Measurements from ENCODE around the gene BRAT1. TPM values are rescaled to one million over a fixed set of nuclear protein-coding genes. Genes with fewer than 3 reads are reported as not detected.

BRAT1 gene
- total RNA-seq, result 48.0 TPM

GRCh38 chr7:2555121-2556052 is at the start of gene BRAT1:
Gene BRAT1, minus strand, starts transcription at chr7:2555524. Its CDS starts 1,093 bp downstream, at chr7:2554431.

GRCh38 chr7:2558629-2559282 is 3.4 kb upstream of the BRAT1 start, which contains the start of gene IQCE:
Gene IQCE, plus strand, starts transcription at chr7:2558979. Its CDS starts 203 bp downstream, at chr7:2559182.

DNA sequence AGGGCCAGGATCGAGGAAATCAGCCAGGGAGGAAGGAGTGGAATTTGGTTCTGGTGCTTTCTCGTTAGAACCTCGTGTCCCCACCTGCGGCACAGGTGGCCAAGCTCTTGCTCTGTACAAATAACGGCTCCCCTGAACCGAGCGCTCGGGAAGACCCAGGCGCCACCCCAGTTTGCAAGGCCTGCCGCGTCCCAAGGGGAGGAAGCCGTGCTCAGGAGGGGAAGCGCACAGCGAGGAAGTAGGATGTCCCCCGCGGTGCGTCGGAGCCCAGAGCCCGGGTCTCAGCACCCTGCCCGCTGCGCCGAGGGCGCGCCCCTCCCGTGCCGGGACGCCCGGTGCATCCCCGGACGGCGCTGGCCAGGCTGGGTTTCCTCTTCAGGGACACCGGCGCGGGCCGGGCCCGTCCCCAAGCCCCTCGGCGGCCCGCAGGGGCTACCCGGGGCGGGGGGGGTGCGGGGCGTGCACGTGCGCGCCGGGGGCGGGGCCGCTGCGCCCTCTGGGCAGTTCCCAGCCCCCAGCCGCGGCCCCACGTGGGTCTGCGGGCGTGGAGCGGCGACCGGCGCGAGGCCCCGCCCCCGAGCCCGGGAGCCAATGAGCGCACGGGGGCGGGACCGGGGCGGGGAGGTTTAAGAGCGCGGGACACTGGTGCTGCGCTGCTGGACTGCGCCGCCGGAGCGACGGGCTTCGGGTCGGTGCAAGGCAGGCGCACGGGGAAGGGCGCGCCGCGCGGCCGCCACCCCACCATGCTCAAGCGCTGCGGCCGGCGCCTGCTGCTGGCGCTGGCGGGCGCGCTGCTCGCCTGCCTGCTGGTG is 36.0 kb downstream of the BRAT1 start, which contains the start of gene LFNG:
Gene LFNG, plus strand, starts transcription at position 656 of the 812 bp plus-strand sequence. Its CDS starts 88 bp downstream, at position 744.

Small RNA genes within 50 kb of the gene (small RNA-seq; reads per million reads assigned to genes)
- not detected for gene MIR4648 (ENCODE audit: low replicate concordance)

Other genes starting within 250 kb of the BRAT1 start
- gene SNX8, start 241.1 kb downstream of the BRAT1 start, total RNA-seq, result 31.1 TPM
- gene EIF3B, start 200.7 kb downstream of the BRAT1 start, total RNA-seq, result 113 TPM
- 14.5 TPM for gene CHST12, start 151.9 kb downstream of the BRAT1 start, total RNA-seq
- not detected for gene GRIFIN, start 79.1 kb downstream of the BRAT1 start, total RNA-seq
- 42.0 TPM for gene LFNG, start 35.8 kb downstream of the BRAT1 start, total RNA-seq
- 13.5 TPM for gene IQCE, start 3.5 kb upstream of the BRAT1 start, total RNA-seq
- 82.1 TPM for gene TTYH3, start 76.5 kb upstream of the BRAT1 start, total RNA-seq
- gene AMZ1, start 132.7 kb upstream of the BRAT1 start, total RNA-seq, result 0.23 TPM